Eye (tissue), 1 donor: ENCODE results near the gene IL34.

ENCODE experiments used
- DNase-seq: peaks from one replicate; pipeline ENCODE4 v3.0.0-alpha.2; 2015

Gene IL34

DNA sequence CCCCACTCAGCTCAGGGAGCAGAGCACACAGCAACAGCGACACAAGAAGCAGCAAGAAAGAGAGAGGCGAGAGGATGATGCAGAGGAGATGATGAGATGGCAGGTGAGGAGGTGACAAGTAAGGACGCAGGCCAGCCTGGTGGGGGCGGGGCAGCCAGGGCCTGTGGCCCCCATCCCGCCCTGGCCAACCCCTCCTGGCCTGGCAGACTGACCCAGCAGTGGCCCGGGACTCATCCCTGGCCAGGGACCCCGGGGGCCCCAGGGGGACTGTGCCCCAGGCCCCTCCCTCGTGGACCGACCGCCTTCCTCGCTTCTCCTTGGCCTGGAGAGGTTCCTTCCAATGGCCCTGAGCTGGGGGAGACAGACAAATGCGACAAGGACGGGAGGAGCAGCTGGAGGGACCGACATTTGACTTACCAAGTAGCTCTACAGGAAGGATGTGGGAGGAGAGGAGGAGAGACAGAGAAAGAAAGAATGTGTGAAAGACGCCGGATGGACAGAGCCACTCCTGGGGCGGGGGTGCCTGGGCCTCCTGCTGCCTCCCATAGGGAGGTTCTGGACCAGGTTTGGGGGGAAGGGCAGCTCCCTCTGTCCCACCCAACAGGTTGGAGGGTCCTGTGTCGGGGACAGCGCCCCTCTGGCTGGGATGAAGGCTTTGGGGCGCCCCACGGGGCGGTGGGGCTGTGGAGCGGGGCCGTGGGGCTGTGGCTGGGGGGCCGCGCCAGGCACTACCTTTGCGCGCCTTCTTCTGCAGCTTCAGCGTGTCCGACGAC is 32.7 kb downstream of the IL34 start:
- no peak for DNase-seq

DNA sequence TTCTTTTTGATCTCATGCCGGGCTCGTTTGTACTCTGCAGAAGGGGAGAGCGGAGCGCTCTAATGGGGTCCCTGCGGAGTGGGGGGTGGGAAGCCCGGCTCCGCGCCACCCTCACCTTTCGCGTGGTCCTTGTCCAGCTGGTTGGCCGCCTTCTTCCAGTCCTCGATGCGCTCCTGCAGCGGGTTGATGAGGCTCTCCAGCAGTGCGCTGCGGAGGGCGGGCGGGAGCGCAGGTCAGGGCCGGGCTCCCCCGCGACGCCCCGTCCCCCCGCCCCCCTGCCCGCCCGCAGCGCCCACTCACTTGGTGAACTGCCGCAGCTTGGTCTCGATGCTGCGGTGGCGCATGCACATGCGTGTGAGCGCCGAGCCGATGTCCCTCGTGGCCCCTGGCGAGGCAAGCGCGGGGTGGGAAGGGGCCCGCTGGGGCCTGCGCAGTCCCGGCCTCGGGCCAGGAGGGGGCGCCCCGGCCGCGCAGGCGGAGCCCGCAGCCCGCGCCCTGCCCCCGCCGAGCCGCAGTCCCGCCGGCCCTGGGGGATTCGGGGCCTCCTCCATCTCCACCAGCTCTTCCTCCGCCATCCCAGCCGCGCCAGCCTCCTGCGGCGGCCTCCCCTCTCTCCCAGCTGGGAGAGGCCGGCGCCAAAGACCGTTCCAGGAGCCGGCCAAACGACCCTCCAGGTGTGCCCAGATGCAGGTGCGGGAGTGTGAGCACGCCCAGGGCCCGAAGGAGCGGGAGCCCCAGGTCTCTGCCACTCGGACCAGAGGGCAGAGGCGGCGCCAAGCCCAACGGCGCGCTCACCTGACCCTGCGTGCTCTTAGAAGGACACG is 33.5 kb downstream of the IL34 start:
- DNase-seq: peak; percentile 68

DNA sequence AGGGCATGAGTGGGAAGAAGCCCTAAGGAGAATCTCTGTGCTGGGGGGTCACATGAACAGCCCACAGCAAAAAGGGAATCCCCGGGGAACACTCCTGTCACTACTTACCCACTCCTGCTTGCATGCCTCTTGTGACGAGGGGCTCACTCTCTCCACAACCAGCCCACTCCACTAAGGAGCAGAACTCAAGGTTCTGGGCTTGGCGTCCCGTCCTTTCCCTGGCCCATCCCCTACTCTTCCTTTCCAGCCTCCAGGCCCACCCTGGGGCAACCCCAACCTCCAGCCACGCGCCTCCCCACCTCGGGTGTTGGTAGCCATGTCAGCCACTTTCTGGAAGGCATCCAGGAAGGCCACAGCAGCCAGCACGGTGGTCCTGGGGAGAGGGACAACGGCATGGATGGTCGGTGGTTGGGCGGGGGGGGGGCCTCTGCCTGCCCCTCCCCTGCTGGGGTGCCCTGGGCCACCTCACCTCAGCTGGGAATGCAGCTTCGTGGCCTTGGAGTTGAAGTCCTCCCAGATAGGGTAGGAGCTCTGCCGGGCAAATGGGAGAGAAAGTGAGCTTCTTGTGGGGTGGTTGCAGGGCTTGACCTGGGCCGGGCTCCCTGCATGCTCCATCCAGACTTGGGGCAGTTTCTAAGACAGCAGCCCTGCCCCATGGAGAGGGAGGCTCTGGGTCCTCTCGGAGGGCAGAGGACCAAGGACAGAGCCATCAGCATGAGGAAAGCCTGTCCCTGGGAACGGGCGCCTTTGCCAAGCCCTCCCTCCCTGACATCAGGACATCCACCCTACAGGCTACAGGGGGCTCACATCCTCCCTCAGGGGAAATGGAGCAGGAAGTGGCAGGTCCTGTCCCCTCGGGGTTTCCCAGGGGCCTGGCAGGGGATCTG is 34.4 kb downstream of the IL34 start:
- DNase-seq: no peak

DNA sequence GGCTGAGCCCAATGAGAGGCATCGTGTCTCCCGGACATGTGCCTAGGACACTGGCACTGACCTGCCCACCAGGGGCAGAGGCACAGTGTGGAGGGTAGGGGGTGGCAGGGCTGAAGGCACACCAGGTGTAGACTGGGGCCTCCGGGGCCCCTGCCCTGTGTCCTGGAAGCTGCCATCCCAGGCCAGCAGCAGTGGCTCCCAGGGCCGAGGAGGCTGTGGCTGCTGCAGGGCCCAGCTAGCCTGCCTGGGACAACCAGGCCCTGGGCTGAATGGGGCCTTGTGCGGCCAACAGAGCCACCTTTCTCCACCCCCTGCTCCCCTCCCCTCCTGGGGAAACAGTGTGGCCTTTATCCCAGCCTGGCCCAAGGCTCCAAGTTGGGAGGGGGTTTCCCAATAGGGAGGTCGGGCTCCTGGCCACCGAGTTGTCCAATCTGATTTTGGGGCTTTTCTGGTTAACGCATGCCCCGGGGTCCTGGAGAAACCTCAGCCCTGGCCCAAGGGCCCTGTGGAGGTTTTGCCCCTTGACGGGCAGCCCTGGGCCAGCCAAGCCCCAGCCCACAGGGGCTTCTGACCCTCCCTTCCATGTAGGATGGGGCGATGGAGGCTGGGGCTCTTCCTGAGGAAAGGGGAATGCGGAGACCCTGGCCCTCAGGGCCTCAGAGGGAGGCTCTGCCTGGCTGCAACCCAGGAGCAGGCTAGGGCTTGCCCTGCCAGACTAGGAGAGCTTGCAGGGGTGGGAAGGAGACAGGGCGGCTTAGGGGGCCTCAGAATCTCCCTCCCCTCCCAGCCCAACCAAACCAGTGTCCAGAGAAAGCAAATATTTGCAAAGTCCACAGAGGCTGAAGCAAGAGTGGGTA is 35.3 kb downstream of the IL34 start:
- no peak for DNase-seq

DNA sequence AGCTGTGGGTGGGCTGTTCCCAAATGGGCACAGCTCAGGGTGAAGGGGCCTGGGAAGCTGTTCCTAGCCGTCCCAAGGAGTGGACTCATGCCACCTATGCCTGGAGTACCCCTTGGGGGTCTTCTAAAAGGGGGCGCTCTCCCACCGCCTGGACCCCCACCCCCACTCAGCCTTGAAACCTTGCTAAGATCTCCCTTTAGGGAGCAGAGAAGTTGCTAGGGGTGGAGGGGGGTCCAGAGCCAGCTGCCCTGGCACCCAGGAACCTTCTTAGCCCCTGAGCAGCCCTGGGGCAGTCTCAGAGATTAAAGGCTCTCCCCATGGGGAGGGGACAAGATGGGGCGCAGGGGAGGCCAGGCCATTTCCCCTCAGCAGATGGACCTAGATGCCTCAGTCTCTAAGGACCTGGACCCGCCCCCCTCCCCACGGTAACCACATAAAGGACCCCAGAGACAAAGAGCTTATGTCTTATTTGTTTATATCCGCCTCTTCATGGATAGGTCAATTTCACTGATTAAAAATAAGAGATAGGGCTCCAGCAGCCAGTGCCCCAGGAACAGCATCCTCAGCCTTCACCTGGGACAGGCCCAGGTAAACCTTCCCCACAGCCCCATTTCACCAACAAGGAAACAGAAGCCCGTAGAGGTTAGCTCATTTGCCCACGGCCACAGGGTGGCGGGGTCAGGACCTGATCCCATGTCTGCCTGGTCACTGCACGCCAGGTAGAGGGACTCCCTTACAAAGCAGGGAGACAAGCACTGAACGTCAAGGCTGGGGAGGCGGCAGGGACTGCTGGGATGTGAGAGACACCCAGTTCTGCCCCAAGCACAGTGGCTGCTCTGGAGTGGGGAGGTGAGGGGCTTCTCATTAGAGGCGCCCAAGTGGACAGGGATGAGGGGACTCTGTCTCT is 36.1 kb downstream of the IL34 start:
- DNase-seq: no peak

DNA sequence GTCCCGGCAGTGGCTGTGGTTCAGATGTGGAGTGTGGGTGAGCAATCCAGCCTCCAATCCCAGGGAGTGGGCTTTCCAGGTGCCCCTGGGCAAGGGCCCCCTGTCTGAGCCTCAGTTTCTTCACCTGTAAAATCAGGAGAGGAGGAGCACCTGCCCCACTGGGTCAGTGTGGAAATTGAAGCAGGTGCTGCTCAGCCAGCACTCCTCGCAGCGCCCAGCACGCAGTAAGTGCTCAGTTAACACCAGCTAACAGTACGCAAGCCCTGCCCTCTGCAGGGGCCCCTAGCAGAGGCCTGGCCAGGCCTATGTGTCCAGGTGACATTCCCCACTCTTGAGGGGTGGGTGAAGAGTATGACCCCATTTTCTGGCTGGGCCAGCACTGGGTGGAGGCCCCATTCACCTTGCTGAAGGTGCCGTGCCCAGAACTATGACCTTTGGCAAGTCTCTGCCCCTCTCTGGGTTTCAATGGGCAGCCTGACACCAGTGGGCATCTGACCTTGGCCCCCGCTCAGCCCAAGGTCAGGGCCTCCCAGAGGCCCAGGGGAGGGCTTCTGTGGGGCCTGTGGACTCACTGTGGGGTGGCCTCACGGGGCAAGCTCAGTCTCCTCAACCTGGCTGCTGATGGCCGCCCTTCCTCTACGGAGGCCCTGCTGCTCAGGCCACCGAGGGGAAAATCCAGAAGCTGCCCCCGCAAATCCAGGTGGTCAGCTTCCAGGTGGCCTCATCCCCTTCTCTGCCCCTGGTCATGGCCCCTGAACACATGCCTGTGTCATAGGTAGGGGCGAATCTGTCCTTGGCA is 37.0 kb downstream of the IL34 start:
- DNase-seq: no peak

DNA sequence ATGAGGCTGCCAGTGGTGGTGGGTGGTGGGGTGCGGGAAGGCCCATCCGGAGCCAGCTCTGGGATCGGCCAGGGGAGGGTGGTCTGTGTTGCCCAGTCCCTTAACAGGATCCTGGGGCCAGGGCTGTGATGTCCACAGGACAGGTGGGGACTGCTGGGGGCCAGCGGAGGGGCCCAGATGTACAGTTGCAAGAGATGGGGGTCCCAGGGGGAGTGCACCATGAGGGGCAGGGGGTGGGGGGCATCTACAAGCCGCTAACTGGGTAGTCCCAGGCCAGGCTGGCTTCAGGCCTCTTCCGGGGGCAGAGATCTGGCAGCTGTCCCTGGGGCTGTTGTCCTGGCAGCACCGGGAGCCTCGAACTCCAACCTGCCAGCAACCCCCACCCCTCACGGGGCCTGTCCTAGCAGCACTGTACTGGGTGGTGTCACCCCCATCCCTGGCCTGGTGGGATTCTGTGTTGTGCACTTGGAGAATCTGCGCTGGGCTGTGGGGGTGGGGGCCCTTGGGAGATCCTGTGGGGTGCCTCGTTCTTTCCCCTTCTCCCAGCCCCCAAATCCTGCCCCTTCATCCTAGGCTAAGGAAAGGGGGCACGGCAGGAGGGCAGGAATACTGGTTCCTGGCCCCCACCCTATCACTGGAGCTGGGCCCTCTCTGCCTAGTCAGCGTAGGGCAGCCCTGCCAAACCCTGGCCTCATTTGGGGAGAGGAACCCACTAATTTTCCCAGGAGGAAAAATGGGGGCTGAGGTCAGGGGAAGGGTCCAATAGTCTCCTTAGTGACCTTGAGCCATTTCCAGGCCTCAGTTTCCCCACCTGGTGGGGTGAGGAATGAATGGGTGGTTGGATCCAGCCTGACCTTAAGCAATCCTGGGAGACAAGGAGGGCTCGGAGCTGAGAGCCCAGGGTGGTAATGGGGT is 38.0 kb downstream of the IL34 start:
- no peak for DNase-seq

DNA sequence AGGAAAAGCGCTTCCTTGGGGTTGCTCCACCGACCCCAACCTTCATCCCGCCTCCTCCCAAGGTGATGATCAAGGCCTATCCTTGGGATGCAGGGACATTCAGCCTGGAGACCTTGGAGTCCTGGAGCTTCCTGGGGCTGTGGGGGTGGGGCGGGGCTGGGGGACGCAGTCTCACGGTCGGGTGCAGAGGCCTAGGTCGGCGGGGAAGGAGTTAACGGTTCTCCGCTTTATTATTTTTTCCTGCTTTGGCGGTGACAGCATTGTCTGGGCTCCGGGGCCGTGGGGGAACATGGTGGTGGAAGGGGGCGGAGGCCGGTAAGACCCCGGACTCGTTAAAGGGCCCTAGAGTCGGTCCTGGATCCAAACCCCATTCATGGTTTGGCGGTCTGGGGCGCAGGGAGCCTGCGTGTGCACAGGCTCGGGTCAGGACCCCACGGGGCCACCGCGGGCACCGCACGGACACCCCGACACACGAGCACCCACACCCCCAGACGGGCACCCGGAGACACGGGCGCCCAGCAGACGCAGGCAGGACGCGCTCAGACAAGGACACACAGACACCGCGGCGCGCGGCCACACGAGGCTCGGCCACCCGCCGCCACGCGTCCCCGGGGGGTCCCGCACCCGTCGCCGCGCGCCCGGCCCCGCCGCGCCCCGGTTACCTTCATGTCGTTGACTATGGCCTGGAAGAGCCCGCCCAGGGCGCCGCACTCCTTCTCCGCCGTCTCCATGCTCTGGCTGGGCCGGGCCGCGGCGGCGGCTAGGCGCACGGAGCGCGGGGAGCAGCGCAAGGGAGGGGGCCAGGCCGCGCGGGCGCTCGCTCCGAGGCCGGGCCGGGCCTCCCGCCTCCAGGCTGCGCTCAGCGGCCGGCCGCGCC is 38.9 kb downstream of the IL34 start:
- peak; percentile 68 for DNase-seq

DNA sequence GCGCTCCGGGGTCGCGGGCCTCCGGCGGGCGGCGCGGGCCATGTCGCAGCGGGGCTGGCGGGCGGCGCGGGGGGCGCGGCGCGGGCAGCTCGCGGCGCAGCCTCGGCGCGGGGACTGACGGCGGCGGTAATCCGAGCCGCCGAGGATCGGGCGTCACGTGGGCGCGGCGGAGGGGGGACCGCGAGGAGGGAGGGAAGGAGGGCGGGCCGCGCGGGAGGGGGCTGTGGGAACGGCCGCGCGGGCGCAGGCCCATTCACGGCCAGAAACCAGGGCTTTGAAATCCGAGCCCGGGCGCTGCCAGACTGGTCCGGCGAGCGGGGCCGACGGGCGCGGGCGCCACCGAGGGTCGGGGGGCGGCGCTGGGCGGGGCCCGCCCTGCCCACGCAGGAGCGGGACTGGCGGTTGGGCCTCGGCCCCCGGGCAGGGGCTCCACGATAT is 39.6 kb downstream of the IL34 start, which contains the start of gene MTSS2:
Gene MTSS2, minus strand, starts transcription at position 116 of the 438 bp plus-strand sequence. CDS start 262 bp downstream, outside the sequence.
- peak; percentile 95 for DNase-seq

DNA sequence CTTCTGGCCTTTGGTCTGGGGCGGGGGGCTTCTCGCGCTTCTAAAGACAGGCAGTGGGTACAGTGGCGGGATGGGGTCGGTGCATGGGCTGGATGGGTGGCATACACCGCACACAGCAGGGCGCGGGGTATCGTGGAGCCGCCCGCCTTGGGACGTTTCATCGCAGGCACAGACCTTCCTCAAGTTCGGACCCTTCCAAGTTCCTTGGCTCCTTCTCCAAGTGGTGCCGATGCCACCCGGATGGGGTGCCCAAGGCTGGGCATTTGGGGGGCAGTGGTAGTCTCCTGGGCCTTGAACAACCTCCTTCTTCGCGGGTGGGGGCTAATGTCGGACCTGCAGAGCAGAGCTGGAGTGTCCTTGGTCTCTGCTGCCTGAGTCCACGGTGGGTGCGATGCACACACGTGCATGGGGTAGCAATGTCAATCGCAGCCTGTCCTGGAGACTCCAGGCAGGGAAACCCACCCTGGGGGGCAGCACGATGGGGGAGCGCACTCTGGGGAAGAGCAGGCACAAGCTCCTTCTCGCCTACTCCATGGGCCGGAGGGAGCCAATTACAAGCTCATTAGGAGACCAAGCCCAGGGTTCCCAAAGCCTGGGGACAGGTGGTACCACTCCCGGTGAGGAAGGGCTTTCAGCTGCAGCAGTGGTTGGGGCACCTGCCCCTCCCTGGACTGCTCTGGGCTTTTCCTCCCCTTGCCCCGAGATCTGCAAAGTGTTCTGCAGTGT is 40.2 kb downstream of the IL34 start:
- DNase-seq: no peak

DNA sequence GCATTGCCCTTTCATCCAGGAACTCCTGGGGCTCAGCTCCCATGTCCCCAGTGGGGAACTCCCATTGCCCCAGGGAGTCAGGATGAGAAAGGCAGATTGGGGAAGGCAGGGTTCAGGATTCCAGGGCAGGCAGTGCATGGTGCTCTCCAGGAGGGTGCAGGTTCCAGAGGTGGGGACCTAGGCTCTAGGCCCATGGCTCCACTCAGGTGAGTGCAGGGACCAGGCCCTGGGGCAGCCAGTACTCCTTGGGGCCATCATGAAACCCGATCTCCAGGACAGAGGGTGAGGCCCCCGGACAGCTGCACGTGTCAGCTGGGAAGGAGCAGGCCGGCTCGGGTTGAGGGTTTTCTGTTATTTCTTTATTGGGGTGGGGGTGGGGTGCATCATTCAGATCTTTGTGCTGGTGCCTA is 40.7 kb downstream of the IL34 start:
- no peak for DNase-seq

DNA sequence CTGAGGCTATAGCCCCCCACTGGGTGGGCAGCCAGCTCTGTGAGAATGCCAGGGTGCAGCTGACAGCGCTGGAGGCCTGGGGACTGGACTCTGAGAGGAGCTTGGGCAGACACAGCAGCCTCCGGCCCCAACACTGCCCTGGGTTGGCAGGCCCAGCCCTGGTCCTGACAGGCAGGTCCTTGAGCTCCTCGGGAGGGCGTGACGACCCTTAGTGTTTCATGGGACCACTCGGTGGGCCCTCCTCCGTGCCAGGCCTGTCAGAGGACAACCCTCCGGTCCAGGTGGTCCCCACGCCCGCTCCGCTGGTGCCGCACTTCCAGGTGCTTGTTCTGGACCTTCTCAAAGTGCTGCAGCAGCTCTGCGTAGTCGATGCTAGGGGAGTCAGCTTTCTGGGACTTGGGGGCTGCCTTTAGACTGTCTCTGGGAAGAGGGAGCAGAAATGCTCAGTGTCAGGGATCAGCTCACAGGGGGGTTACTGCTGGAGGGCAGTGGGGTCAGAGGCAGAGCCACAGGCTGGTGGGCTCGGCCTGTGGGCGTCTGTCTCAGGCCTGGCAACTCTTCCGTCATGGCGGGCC is 41.4 kb downstream of the IL34 start:
- no peak for DNase-seq

DNA sequence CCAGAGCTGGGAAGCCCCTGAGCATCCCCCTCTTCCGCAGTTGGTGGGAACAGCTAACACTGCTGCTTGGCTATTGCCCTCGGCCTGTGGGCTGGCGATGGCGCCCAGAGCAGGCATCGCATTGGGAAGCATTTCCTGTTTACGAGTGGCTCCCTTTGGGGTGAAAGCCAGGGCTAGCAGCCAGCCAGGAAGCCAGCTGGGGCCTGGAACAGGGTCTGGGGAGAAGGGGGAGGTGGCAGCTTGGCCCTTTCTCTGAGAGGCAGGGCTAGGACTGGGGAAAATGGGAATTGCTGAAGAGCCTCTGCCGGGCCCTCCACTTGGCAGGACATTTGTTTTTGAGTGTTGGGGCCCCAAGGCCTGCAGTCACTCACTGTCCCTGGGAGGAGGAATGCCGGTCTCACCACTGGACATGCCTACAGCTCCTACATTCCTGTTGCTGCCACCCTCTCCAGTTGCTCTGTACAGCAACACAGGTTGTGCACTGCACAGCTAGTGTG is 41.9 kb downstream of the IL34 start:
- no peak for DNase-seq

DNA sequence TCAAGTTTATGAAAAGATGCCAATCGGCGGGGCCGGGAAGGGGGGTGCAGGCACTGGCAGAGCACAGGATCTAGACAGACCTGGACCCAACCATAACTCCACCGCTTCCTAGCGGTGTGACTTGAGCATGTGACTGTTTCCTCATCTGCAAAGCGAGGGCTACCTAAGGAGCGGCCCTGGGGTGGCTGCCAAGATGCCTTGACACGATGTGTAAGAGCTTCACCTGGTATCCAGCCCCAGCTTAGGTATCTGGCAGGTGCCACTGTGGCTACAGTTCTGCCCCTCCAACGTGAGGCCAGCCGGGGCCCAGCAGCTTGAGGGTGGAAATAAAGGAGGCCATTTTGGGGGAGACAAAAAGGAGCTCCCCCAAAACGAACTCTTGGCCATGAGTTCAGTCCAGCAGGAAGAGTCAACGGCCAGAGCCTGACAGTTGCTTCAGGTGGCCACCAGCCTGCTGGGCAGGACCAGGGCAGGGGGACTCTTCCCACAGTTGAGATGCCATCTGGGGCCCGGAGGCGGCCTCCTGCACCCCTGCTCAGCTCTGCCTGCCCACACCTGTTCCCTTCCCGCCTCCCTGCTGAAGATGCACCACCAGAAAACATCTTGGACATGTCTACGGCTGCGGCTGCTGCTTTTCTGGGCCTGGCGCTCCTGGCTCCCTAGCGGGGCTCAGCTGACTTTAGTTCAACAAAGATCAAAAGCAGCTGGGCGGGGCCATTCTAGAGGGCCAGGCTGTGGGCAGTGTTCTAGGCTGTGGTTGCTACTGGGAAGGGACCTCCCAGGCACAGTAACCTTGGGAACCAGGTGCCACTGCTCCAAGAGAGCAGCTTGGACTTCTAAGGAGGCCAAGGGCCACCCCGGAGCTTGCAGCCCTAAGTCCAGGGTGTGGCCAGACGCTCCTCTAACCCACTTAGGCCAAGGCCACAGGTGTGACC is 42.9 kb downstream of the IL34 start:
- DNase-seq: no peak
